ENCODE data around the gene HINT3. TPM values are rescaled to one million over a fixed set of nuclear protein-coding genes. Genes with fewer than 3 reads are reported as not detected.

Gene HINT3
- polyA plus RNA-seq, 1 donor from 2014 or later: 72.2 TPM

GRCh38 chr6:125995972-125996580 is 39.5 kb downstream of the HINT3 start:
- Histone ChIP-seq H3K36me3 (ENCODE audit: insufficient read depth, low read length) (no peaks in the 10 kb centered on the region), H3K9ac (ENCODE audit: low read length) (no peak overlapping the region), H3K27ac (ENCODE audit: low read length) (no peak overlapping the region), H2AFZ (ENCODE audit: low read depth, low read length) (no peak overlapping the region), H3K27me3 (ENCODE audit: insufficient read depth, low read depth, low read length) (no peaks in the 10 kb centered on the region), H3K9me3 (ENCODE audit: low read length) (no peaks in the 10 kb centered on the region), H3K4me3 (ENCODE audit: low read length) (no peak overlapping the region), H4K20me1 (ENCODE audit: insufficient read depth) (no peaks in the 10 kb centered on the region), H3F3A (ENCODE audit: insufficient read depth, low read length, poor library complexity, severe bottlenecking) (no peaks in the 10 kb centered on the region), H3K9me2 (ENCODE audit: insufficient read depth, low read length) (no peaks in the 10 kb centered on the region), H3K4me2 (ENCODE audit: low read length) (no peak overlapping the region), H3K79me2 (replicated peaks; ENCODE audit: insufficient read depth, low read length) (peaks cover 12% of the 10 kb centered on the region)
- TF ChIP-seq EZH2 (IDR thresholded peaks at IDR 0.05; ENCODE audit: borderline replicate concordance, insufficient read depth, low read length, poor library complexity, severe bottlenecking) (no peak), POLR2AphosphoS5 (IDR thresholded peaks at IDR 0.05) (no peak), TAF1 (IDR thresholded peaks at IDR 0.05; ENCODE audit: low read depth) (no peak), RAD21 (conservative IDR thresholded peaks at IDR 0.05) (peak; percentile 90), CTCF (IDR thresholded peaks at IDR 0.05; ENCODE audit: poor library complexity, severe bottlenecking) (peak; percentile 91), REST (IDR thresholded peaks at IDR 0.05; ENCODE audit: borderline replicate concordance) (no peak), SMC3 (conservative IDR thresholded peaks at IDR 0.05; ENCODE audit: poor library complexity) (peak; percentile 91)

- Histone ChIP-seq H4K20me1 (ENCODE audit: insufficient read depth) (no peaks in the 10 kb centered on the region), H3K9me2 (ENCODE audit: insufficient read depth, low read length) (no peaks in the 10 kb centered on the region), H3K79me2 (replicated peaks; ENCODE audit: insufficient read depth, low read length) (no peaks in the 10 kb centered on the region), H3K27me3 (ENCODE audit: insufficient read depth, low read depth, low read length) (no peaks in the 10 kb centered on the region), H3K27ac (ENCODE audit: low read length) (no peak overlapping the region), H3K9ac (ENCODE audit: low read length) (no peak overlapping the region), H3F3A (ENCODE audit: insufficient read depth, low read length, poor library complexity, severe bottlenecking) (no peaks in the 10 kb centered on the region), H3K4me2 (ENCODE audit: low read length) (no peak overlapping the region), H3K9me3 (ENCODE audit: low read length) (no peaks in the 10 kb centered on the region), H3K36me3 (ENCODE audit: insufficient read depth, low read length) (no peaks in the 10 kb centered on the region), H2AFZ (ENCODE audit: low read depth, low read length) (no peak overlapping the region), H3K4me3 (ENCODE audit: low read length) (no peak overlapping the region)
- TF ChIP-seq EZH2 (IDR thresholded peaks at IDR 0.05; ENCODE audit: borderline replicate concordance, insufficient read depth, low read length, poor library complexity, severe bottlenecking) (no peak), REST (IDR thresholded peaks at IDR 0.05; ENCODE audit: borderline replicate concordance) (no peak), TAF1 (IDR thresholded peaks at IDR 0.05; ENCODE audit: low read depth) (no peak), POLR2AphosphoS5 (IDR thresholded peaks at IDR 0.05) (no peak), RAD21 (conservative IDR thresholded peaks at IDR 0.05) (no peak), EP300 (conservative IDR thresholded peaks at IDR 0.05; ENCODE audit: poor library complexity, severe bottlenecking) (no peak), CTCF (IDR thresholded peaks at IDR 0.05; ENCODE audit: poor library complexity, severe bottlenecking) (no peak), MXI1 (conservative IDR thresholded peaks at IDR 0.05; ENCODE audit: poor library complexity, severe bottlenecking) (no peak), SMC3 (conservative IDR thresholded peaks at IDR 0.05; ENCODE audit: poor library complexity) (no peak)
These were observed 46.4 kb downstream of the HINT3 start for GRCh38 chr6:126002755-126003679.

All from neural cell (in vitro differentiated cells).